Neuronal stem cell (in vitro differentiated cells): ENCODE data around the gene PEX14.

Source experiments
- DNase-seq: peaks from one replicate; pipeline ENCODE4 v3.0.0-alpha.2; 2013; ENCODE audit warnings: low spot score
- H2AFZ ChIP-seq: one replicate; pipeline ENCODE4 v1.6.1; 2013; ENCODE audit warnings: mild to moderate bottlenecking, low read length, inconsistent platforms
- H2AK5ac ChIP-seq: 2 replicates; pipeline ENCODE4 v1.6.1; 2013; ENCODE audit warnings: low read depth, mild to moderate bottlenecking, inconsistent platforms, low read length, moderate library complexity, mixed read lengths
- H2BK120ac ChIP-seq: 2 replicates; pipeline ENCODE4 v1.6.1; 2013; ENCODE audit warnings: low read depth, mild to moderate bottlenecking, inconsistent platforms, low read length, moderate library complexity, mixed read lengths
- H2BK12ac ChIP-seq: one replicate; pipeline ENCODE4 v1.6.1; 2013; ENCODE audit warnings: low read length, inconsistent platforms
- H2BK15ac ChIP-seq: 2 replicates; pipeline ENCODE4 v1.6.1; 2013; ENCODE audit warnings: mild to moderate bottlenecking, low read length, inconsistent platforms, mixed read lengths
- H2BK5ac ChIP-seq: one replicate; pipeline ENCODE4 v1.6.1; 2013; ENCODE audit warnings: inconsistent platforms, mild to moderate bottlenecking, low read length, moderate library complexity
- H3K14ac ChIP-seq: one replicate; pipeline ENCODE4 v1.6.1; 2013; ENCODE audit warnings: low read length, inconsistent platforms
- H3K18ac ChIP-seq: 2 replicates; pipeline ENCODE4 v1.6.1; 2013; ENCODE audit warnings: low read length, inconsistent platforms
- H3K23ac ChIP-seq: 2 replicates; pipeline ENCODE4 v1.6.1; 2013; ENCODE audit warnings: low read depth, mild to moderate bottlenecking, mixed read lengths, low read length, inconsistent platforms; ENCODE audit not compliant: poor library complexity
- H3K27ac ChIP-seq: replicated peaks from 3 replicates; pipeline ENCODE4 v1.5.1; 2013; ENCODE audit warnings: low read length, inconsistent platforms
- H3K27me3 ChIP-seq, 3 experiments: 2 replicates each; pipeline ENCODE4 v1.6.1; 2013; ENCODE audit warnings: low read length in 3 of 3, mild to moderate bottlenecking in 2 of 3, inconsistent platforms in 1 of 3, low read depth in 1 of 3, mixed read lengths in 1 of 3, moderate library complexity in 1 of 3; ENCODE audit not compliant: control insufficient read depth in 3 of 3, insufficient read depth in 3 of 3
- H3K36me3 ChIP-seq, 2 donors: replicated peaks in 1 of 2; 2 replicates each; pipeline ENCODE4 v1.6.1; 2013; ENCODE audit warnings: low read length in 2 of 2; ENCODE audit not compliant: control insufficient read depth in 2 of 2, insufficient read depth in 2 of 2
- H3K4ac ChIP-seq: 2 replicates; pipeline ENCODE4 v1.6.1; 2013; ENCODE audit warnings: inconsistent platforms, mild to moderate bottlenecking, low read length, moderate library complexity
- H3K4me1 ChIP-seq, 2 donors: 1 replicate in 1 of 2; 2 replicates in 1 of 2; pipeline ENCODE4 v1.6.1; 2013; ENCODE audit warnings: low read length in 2 of 2, low read depth in 1 of 2; ENCODE audit not compliant: control insufficient read depth in 2 of 2, insufficient read depth in 1 of 2
- H3K4me2 ChIP-seq: one replicate; pipeline ENCODE4 v1.6.1; 2013; ENCODE audit warnings: mild to moderate bottlenecking, low read length, inconsistent platforms; ENCODE audit not compliant: insufficient read depth, poor library complexity, severe bottlenecking
- H3K4me3 ChIP-seq, 2 donors: 2 replicates each; pipeline ENCODE4 v1.5.1; 2013; ENCODE audit warnings: low read length in 2 of 2, mild to moderate bottlenecking in 2 of 2, inconsistent platforms in 1 of 2, moderate library complexity in 1 of 2
- H3K79me1 ChIP-seq: one replicate; pipeline ENCODE4 v1.6.1; 2013; ENCODE audit warnings: low read depth, mild to moderate bottlenecking, inconsistent platforms, low read length, moderate library complexity
- H3K9ac ChIP-seq: one replicate; pipeline ENCODE4 v1.6.1; 2013; ENCODE audit warnings: mild to moderate bottlenecking, low read depth, low read length, inconsistent platforms; ENCODE audit not compliant: poor library complexity
- H3K9me3 ChIP-seq, 2 donors: replicated peaks in 1 of 2; 2 replicates each; pipeline versions ENCODE3 to v1.6.1; 2013; ENCODE audit warnings: low read length in 2 of 2, mild to moderate bottlenecking in 2 of 2, inconsistent platforms in 1 of 2, low read depth in 1 of 2, mixed read lengths in 1 of 2, moderate library complexity in 1 of 2; ENCODE audit not compliant: control insufficient read depth in 2 of 2, insufficient read depth in 1 of 2
- H4K8ac ChIP-seq: one replicate; pipeline ENCODE4 v1.6.1; 2013; ENCODE audit warnings: low read depth, mild to moderate bottlenecking, inconsistent platforms, low read length, moderate library complexity
- H4K91ac ChIP-seq: one replicate; pipeline ENCODE4 v1.6.1; 2013; ENCODE audit warnings: low read length, low read depth, mild to moderate bottlenecking, inconsistent platforms; ENCODE audit not compliant: poor library complexity
- WGBS, 2 donors: extraction: QIAGEN DNeasy Blood & Tissue Kit; methylation state at CpG; one replicate each; pipeline ENCODE4 v1.1.7; 2013; ENCODE audit warnings: missing lambda C conversion rate in 2 of 2, mixed read lengths in 1 of 2; ENCODE audit not compliant: insufficient read length in 2 of 2, insufficient replicate concordance in 1 of 2; ENCODE audit errors: extremely low coverage in 2 of 2; 5-methylcytosine and 5-hydroxymethylcytosine counted together

PEX14 gene

GRCh38 chr1:10639775-10640578, 165.2 kb downstream of the PEX14 start:
- Histone ChIP-seq H2BK12ac (peak overlapping the region; percentile 95), H2AFZ (no peak overlapping the region), H3K4me2 (peak overlapping the region; percentile 11), H3K27ac (no peak overlapping the region), H3K27me3 (peaks cover 0 to 34% (median 6%) of the 10 kb centered on the region in 3 experiments), H3K9ac (peak overlapping the region; percentile 38), H3K23ac (peak overlapping the region; percentile 70), H3K36me3 (no peaks in the 10 kb centered on the region), H3K18ac (peak overlapping the region; percentile 91), H3K14ac (peak overlapping the region; percentile 94), H4K91ac (no peak overlapping the region), H2AK5ac (peak overlapping the region; percentile 98), H3K79me1 (peaks cover 1% of the 10 kb centered on the region), H2BK5ac (no peak overlapping the region), H4K8ac (no peak overlapping the region), H3K9me3 (peaks cover 0 to 5% of the 10 kb centered on the region in 2 donors), H3K4ac (peak overlapping the region; percentile 84), H2BK120ac (no peak overlapping the region), H2BK15ac (peak overlapping the region; percentile 81), H3K4me1 (peaks cover 0 to 7% of the 10 kb centered on the region in 2 donors), H3K4me3 (peak overlapping the region in 1 of 2 donors; percentile 31)
- no peak for DNase-seq
- no CpG with 5 or more reads among the region's 45 CpGs for WGBS, 2 donors

GRCh38 chr1:10640843-10641553, 166.2 kb downstream of the PEX14 start:
- H3K9me3 ChIP-seq = peaks cover 0 to 5% of the 10 kb centered on the region in 2 donors
- H3K14ac ChIP-seq = no peak overlapping the region
- H4K8ac ChIP-seq = no peak overlapping the region
- peak overlapping the region; percentile 9 for H2BK15ac ChIP-seq
- no peak overlapping the region for H3K9ac ChIP-seq
- peaks cover 0 to 1% of the 10 kb centered on the region in 2 donors for H3K36me3 ChIP-seq
- H3K27ac ChIP-seq = no peak overlapping the region
- peak overlapping the region; percentile 10 for H2BK5ac ChIP-seq
- no CpG with 5 or more reads among the region's 16 CpGs for WGBS, 2 donors
- peaks cover 0 to 7% of the 10 kb centered on the region in 2 donors for H3K4me1 ChIP-seq
- no peak overlapping the region for H2AFZ ChIP-seq
- H3K4me3 ChIP-seq = no peak overlapping the region
- H2AK5ac ChIP-seq = peak overlapping the region; percentile 94
- H3K18ac ChIP-seq = peak overlapping the region; percentile 29
- no peak overlapping the region for H2BK120ac ChIP-seq
- H2BK12ac ChIP-seq = peak overlapping the region; percentile 63
- H3K4ac ChIP-seq = no peak overlapping the region
- no peak overlapping the region for H3K4me2 ChIP-seq
- H4K91ac ChIP-seq = no peak overlapping the region
- peaks cover 0 to 35% (median 6%) of the 10 kb centered on the region in 3 experiments for H3K27me3 ChIP-seq
- DNase-seq = no peak
- H3K79me1 ChIP-seq = peaks cover 1% of the 10 kb centered on the region
- peak overlapping the region; percentile 70 for H3K23ac ChIP-seq

- H3K18ac ChIP-seq = peak overlapping the region; percentile 65
- peak overlapping the region; percentile 28 for H2BK120ac ChIP-seq
Measured at GRCh38 chr1:10641976-10642375, 167.2 kb downstream of the PEX14 start.

More at GRCh38 chr1:10641976-10642375, 167.2 kb downstream of the PEX14 start:
- peak overlapping the region; percentile 94 for H2AK5ac ChIP-seq
- no CpG with 5 or more reads among the region's 24 CpGs for WGBS, 2 donors
- H3K4me1 ChIP-seq = peaks cover 0 to 10% of the 10 kb centered on the region in 2 donors
- no peak overlapping the region for H4K8ac ChIP-seq
- peak overlapping the region; percentile 50 for H3K9ac ChIP-seq
- peaks cover 0 to 5% of the 10 kb centered on the region in 2 donors for H3K9me3 ChIP-seq
- peaks cover 1% of the 10 kb centered on the region for H3K79me1 ChIP-seq
- no peak overlapping the region for H2BK15ac ChIP-seq
- DNase-seq = no peak
- no peak overlapping the region for H3K14ac ChIP-seq
- H2AFZ ChIP-seq = no peak overlapping the region
- H3K23ac ChIP-seq = peak overlapping the region; percentile 75
- no peak overlapping the region for H4K91ac ChIP-seq
- peak overlapping the region; percentile 10 for H2BK5ac ChIP-seq
- no peak overlapping the region for H3K27ac ChIP-seq
- peaks cover 0 to 3% of the 10 kb centered on the region in 2 donors for H3K36me3 ChIP-seq
- peaks cover 0 to 36% (median 6%) of the 10 kb centered on the region in 3 experiments for H3K27me3 ChIP-seq
- no peak overlapping the region for H3K4me3 ChIP-seq
- H2BK12ac ChIP-seq = no peak overlapping the region
- no peak overlapping the region for H3K4ac ChIP-seq
- H3K4me2 ChIP-seq = no peak overlapping the region
